H1 (cell line): ENCODE measurements around the gene TLX1. TPM values are rescaled to one million over a fixed set of nuclear protein-coding genes. Genes with fewer than 3 reads are reported as not detected.

Source experiments
- CTCF ChIA-PET: fragments of 300-600 bp; sonication (Branson Sonifier 250); formaldehyde crosslinking; loops from one replicate; lab custom pipeline; 2021; ENCODE audit not compliant: partially characterized antibody; lab: Charles Lee
- POLR2A ChIA-PET: fragments of 300-600 bp; sonication (Branson Sonifier 250); formaldehyde crosslinking; loops from one replicate; lab custom pipeline; 2021; ENCODE audit warnings: inconsistent platforms; ENCODE audit not compliant: partially characterized antibody; lab: Charles Lee
- DNase-seq, 2 experiments: peaks; one replicate each; pipeline versions ENCODE4 v3.0.0 to v3.0.0-alpha.2; 2010 to 2022; ENCODE audit warnings: low spot score in 2 of 2, low read depth in 1 of 2, mixed read lengths in 1 of 2
- FAIRE-seq: peaks from 2 replicates; lab custom pipeline; 2011; peaks lifted over from hg19 to GRCh38; lab: Jason Lieb, UNC
- H2AFZ ChIP-seq: 2 replicates; pipeline ENCODE4 v1.8.1; 2012; ENCODE audit warnings: low read length, inconsistent platforms
- H2AK5ac ChIP-seq: 2 replicates; pipeline ENCODE4 v1.6.1; 2013; ENCODE audit warnings: low read depth, low read length
- H2BK120ac ChIP-seq: replicated peaks from 2 replicates; pipeline ENCODE3; 2013; ENCODE audit warnings: low read depth, low read length, inconsistent platforms
- H2BK12ac ChIP-seq: 2 replicates; pipeline ENCODE4 v1.6.1; 2013; ENCODE audit warnings: low read depth, low read length
- H2BK15ac ChIP-seq: 2 replicates; pipeline ENCODE4 v1.6.1; 2013; ENCODE audit warnings: low read length
- H2BK20ac ChIP-seq: 2 replicates; pipeline ENCODE4 v1.6.1; 2013; ENCODE audit warnings: low read length
- H2BK5ac ChIP-seq: 2 replicates; pipeline ENCODE4 v1.6.1; 2013; ENCODE audit warnings: low read depth, low read length
- H3K14ac ChIP-seq: 2 replicates; pipeline ENCODE4 v1.6.1; 2013; ENCODE audit warnings: inconsistent platforms; ENCODE audit not compliant: insufficient read length
- H3K18ac ChIP-seq: 2 replicates; pipeline ENCODE4 v1.6.1; 2013; ENCODE audit warnings: low read length; ENCODE audit errors: extremely low read depth
- H3K23ac ChIP-seq: 2 replicates; pipeline ENCODE4 v1.6.1; 2013; ENCODE audit warnings: inconsistent platforms; ENCODE audit not compliant: insufficient read length
- H3K23me2 ChIP-seq: 2 replicates; pipeline ENCODE4 v1.6.1; 2013; ENCODE audit warnings: low read depth, low read length
- H3K27ac ChIP-seq: 2 replicates; pipeline ENCODE4 v1.6.1; 2011; ENCODE audit warnings: low read depth, low read length, inconsistent platforms
- H3K27me3 ChIP-seq, 4 experiments: replicated peaks in 1 of 4; 1 replicate in 1 of 4; 2 replicates in 3 of 4; pipeline versions ENCODE4 v1.6.1 to v1.8.1; 2011 to 2013; ENCODE audit warnings: low read length in 3 of 4, mild to moderate bottlenecking in 3 of 4, inconsistent platforms in 2 of 4, mixed read lengths in 2 of 4, moderate library complexity in 1 of 4; ENCODE audit not compliant: control insufficient read depth in 3 of 4, insufficient read depth in 3 of 4; ENCODE audit errors: extremely low read depth in 1 of 4
- H3K36me3 ChIP-seq, 4 experiments: 2 replicates each; pipeline versions ENCODE4 v1.6.1 to v1.8.1; 2011 to 2013; ENCODE audit warnings: mild to moderate bottlenecking in 4 of 4, low read length in 3 of 4, moderate library complexity in 2 of 4, control low read depth in 1 of 4, inconsistent platforms in 1 of 4; ENCODE audit not compliant: insufficient read depth in 4 of 4, control insufficient read depth in 2 of 4
- H3K4ac ChIP-seq: replicated peaks from 2 replicates; pipeline ENCODE3; 2013; ENCODE audit warnings: low read length, low read depth, mixed read lengths, inconsistent platforms; ENCODE audit not compliant: insufficient read length
- H3K4me1 ChIP-seq, 4 experiments: replicated peaks in 1 of 4; 1 replicate in 1 of 4; 2 replicates in 3 of 4; pipeline versions ENCODE4 v1.6.1 to v1.8.1; 2011 to 2013; ENCODE audit warnings: low read length in 3 of 4, inconsistent platforms in 2 of 4, mixed read lengths in 1 of 4; ENCODE audit not compliant: insufficient read depth in 4 of 4, control insufficient read depth in 3 of 4
- H3K4me2 ChIP-seq, 2 experiments: 2 replicates each; pipeline versions ENCODE4 v1.6.1 to v1.8.1; 2011 to 2013; ENCODE audit warnings: low read depth in 2 of 2, low read length in 2 of 2, control low read depth in 1 of 2, inconsistent platforms in 1 of 2, mild to moderate bottlenecking in 1 of 2; ENCODE audit not compliant: insufficient read depth in 1 of 2
- H3K4me3 ChIP-seq, 4 experiments: fragments of 200-600, 300-600 bp in 1 of 4; sonication (generic), shearing (Covaris generic), sonication (Bioruptor Twin) in 1 of 4; 2 replicates each; pipeline versions ENCODE4 v1.5.1 to v1.8.1; 2011 to 2016; ENCODE audit warnings: low read length in 4 of 4, low read depth in 3 of 4, control low read depth in 2 of 4, inconsistent platforms in 2 of 4, mild to moderate bottlenecking in 2 of 4, mixed read lengths in 1 of 4, moderate library complexity in 1 of 4; ENCODE audit not compliant: insufficient read depth in 2 of 4; ENCODE audit errors: extremely low read depth in 1 of 4
- H3K56ac ChIP-seq: replicated peaks from 2 replicates; pipeline ENCODE3; 2013; ENCODE audit warnings: low read depth, mild to moderate bottlenecking, mixed read lengths, low read length, inconsistent platforms; ENCODE audit not compliant: insufficient read length
- H3K79me1 ChIP-seq: 2 replicates; pipeline ENCODE4 v1.6.1; 2013; ENCODE audit warnings: low read depth, low read length, control low read depth
- H3K79me2 ChIP-seq, 2 experiments: 2 replicates each; pipeline versions ENCODE4 v1.6.1 to v1.8.1; 2012 to 2013; ENCODE audit warnings: low read length in 2 of 2, mild to moderate bottlenecking in 2 of 2, inconsistent platforms in 1 of 2; ENCODE audit not compliant: insufficient read depth in 2 of 2, control insufficient read depth in 1 of 2
- H3K9ac ChIP-seq, 4 experiments: replicated peaks in 1 of 4; 1 replicate in 1 of 4; 2 replicates in 3 of 4; pipeline versions ENCODE4 v1.6.1 to v1.8.1; 2011 to 2013; ENCODE audit warnings: low read depth in 3 of 4, low read length in 3 of 4, control low read depth in 2 of 4, mild to moderate bottlenecking in 2 of 4, moderate library complexity in 2 of 4, inconsistent platforms in 1 of 4; ENCODE audit errors: extremely low read depth in 1 of 4
- H3K9me3 ChIP-seq, 2 experiments: 2 replicates each; pipeline versions ENCODE4 v1.6.1 to v1.8.1; 2012 to 2013; ENCODE audit warnings: mild to moderate bottlenecking in 2 of 2, moderate library complexity in 2 of 2, control low read depth in 1 of 2, inconsistent platforms in 1 of 2, low read depth in 1 of 2, low read length in 1 of 2, mixed read lengths in 1 of 2; ENCODE audit not compliant: insufficient read depth in 2 of 2
- H4K20me1 ChIP-seq, 2 experiments: replicated peaks in 1 of 2; 2 replicates each; pipeline versions ENCODE3 to v1.8.1; 2011 to 2013; ENCODE audit warnings: inconsistent platforms in 2 of 2, low read length in 2 of 2, mild to moderate bottlenecking in 1 of 2; ENCODE audit not compliant: insufficient read depth in 2 of 2, control insufficient read depth in 1 of 2
- H4K5ac ChIP-seq: 2 replicates; pipeline ENCODE4 v1.6.1; 2013; ENCODE audit warnings: low read length, low read depth, mixed read lengths, inconsistent platforms; ENCODE audit not compliant: insufficient read length
- H4K8ac ChIP-seq: 2 replicates; pipeline ENCODE4 v1.8.0; 2013; ENCODE audit warnings: mild to moderate bottlenecking, moderate library complexity, low read length, inconsistent platforms; ENCODE audit not compliant: insufficient read depth; ENCODE audit errors: extremely low read depth
- H4K91ac ChIP-seq: replicated peaks from 2 replicates; pipeline ENCODE3; 2013; ENCODE audit warnings: low read length, mixed read lengths, inconsistent platforms; ENCODE audit not compliant: insufficient read length
- KDM1A ChIP-seq: fragments of 200-600, 300-600 bp; sonication (generic); IDR thresholded peaks from 2 replicates; pipeline ENCODE4 v1.7.1; 2016; ENCODE audit warnings: mild to moderate bottlenecking, low read length, borderline replicate concordance
- SP2 ChIP-seq: IDR thresholded peaks from 2 replicates; pipeline ENCODE4 v1.6.1; 2012; ENCODE audit warnings: mild to moderate bottlenecking, low read length, inconsistent platforms
- SUZ12 ChIP-seq: fragments of 200-600 bp; sonication (generic); IDR thresholded peaks from 2 replicates; pipeline ENCODE4 v1.6.1; 2012; ENCODE audit warnings: mild to moderate bottlenecking, inconsistent platforms, low read length, moderate library complexity, mixed read lengths
- TBP ChIP-seq: IDR thresholded peaks from 2 replicates; pipeline ENCODE4 v1.6.1; 2011; ENCODE audit warnings: low read depth, low read length, improper control_type of control experiment
- WGBS, 2 experiments: shearing (Covaris generic) in 1 of 2; methylation state at CpG; one replicate each; pipeline versions ENCODE4 v1.1.6 to v1.1.7; 2013 to 2015; ENCODE audit warnings: low lambda C conversion rate in 2 of 2, mixed read lengths in 2 of 2, inconsistent platforms in 1 of 2, low coverage in 1 of 2, missing lambda C conversion rate in 1 of 2; ENCODE audit not compliant: insufficient replicate concordance in 2 of 2, insufficient coverage in 1 of 2, insufficient read length in 1 of 2; ENCODE audit errors: extremely low coverage in 1 of 2, missing lambda C conversion rate in 1 of 2; 5-methylcytosine and 5-hydroxymethylcytosine counted together
- polyA plus RNA-seq, 7 experiments: library from polyadenylated mRNA; depleted of rRNA in 3 of 7; stranded (reverse) in 5 of 7; unstranded in 2 of 7; fragments of >200 nt in 5 of 7; fragments of 200-250 nt in 2 of 7; gene quantifications; 1 replicate in 5 of 7; 2 replicates in 1 of 7; 4 replicates in 1 of 7; pipeline versions ENCODE4 v1.2.1 to v1.2.3, GENCODE V29; 2011 to 2013; ENCODE audit warnings: missing spikeins in 2 of 7, mixed read lengths in 2 of 7
- total RNA-seq: library from RNA; stranded (reverse); fragmentation: NEBNext Ultra II Directional; extraction: Animal tissue kit (Norgen Biotek cat#: 25700); gene quantifications from 2 replicates; pipeline ENCODE4 v1.2.1, GENCODE V29; 2021
- TF ChIP-seq, protein P1 (sequence below): IDR thresholded peaks from 2 replicates; pipeline ENCODE4 v1.6.1; 2012; ENCODE audit warnings: low read length, inconsistent platforms

The TLX1 gene
- total and polyA plus RNA-seq, 2 of the 8 experiments (the other 6 are each of a cell fraction or from before 2014, with no cell fraction given), result not detected

DNA sequence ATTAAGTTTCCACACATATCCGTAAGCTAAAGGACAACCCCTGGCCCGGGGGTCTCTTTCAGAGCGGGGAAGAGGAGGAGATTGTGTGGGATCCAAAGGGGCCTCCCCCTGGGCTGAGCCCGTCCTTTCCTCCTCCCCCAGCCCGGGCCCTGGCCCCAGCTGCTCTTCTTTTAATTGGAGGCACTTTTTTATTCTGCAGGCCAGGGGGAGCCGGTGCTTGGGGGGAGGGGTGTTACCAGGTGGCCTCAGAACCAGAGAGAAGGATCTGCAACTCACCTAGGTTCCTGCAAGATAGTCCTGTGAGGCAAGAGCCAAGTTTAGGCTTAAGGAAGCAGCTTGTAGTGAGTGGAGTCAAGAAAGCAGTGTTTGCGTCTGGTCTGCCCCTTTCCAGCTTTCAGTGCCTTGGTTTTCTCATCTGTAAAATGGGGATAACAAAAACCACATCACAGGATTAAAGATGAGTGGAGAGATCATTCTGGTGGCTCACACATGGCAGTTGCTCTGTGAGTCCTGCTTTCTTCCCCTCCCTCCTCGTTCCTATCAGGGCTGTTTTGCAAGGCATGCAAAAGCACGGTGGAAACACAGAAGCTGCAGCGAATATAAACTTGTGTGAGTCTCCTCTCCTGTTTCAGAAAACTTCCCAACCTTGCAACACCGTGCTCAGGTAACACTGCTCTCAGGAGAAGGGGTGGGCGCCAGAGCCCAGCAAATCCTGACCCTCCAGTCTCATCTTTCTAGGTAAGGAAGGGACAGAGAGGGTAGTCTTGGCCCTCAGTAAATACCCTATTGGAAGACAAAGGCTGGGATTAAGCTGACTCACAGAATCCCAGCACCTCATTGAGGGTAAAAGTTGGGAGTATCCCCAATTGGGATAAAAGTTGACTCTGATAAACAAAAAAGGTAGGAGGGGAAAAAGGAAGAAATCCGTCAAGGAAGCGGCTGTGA is 4.1 kb upstream of the TLX1 start:
- H3K36me3 ChIP-seq, result peaks cover 0 to 10% (median 0%) of the 10 kb centered on the region in 4 experiments; a peak in 1 of 8 replicates
- no peak overlapping the region; a peak in 1 of 4 replicates for H3K4me2 ChIP-seq
- peaks cover 19 to 26% of the 10 kb centered on the region in 2 experiments for H4K20me1 ChIP-seq
- DNase-seq (no peak), FAIRE-seq (peak; percentile 13)
- no peak overlapping the region for H3K4ac ChIP-seq
- no peak overlapping the region for H3K56ac ChIP-seq
- 20% methylated on average over 12 of the region's 14 CpGs; no CpG with 5 or more reads in 1 of the 2 experiments for WGBS, 2 experiments
- peaks cover 0 to 18% (median 9%) of the 10 kb centered on the region in 4 experiments; a peak in 6 of 7 replicates for H3K4me1 ChIP-seq
- H3K27ac ChIP-seq, result no peak overlapping the region
- H3K23me2 ChIP-seq, result peaks cover 2% of the 10 kb centered on the region; the same call in 1 of the 2 replicates
- H2BK15ac ChIP-seq, result no peak overlapping the region
- no peak overlapping the region for H4K8ac ChIP-seq
- ChIA-PET POLR2A (no interaction called here), CTCF (interaction anchor here (0.6 to 7.4 kb wide), 16 partner anchors 15 to 193 kb away, joined by 3 to 128 read pairs (median 3); no protein-coding TSS in a partner anchor)
- no peak overlapping the region for H2AFZ ChIP-seq
- no peak overlapping the region for H4K91ac ChIP-seq
- no peak overlapping the region for H3K18ac ChIP-seq
- H2BK120ac ChIP-seq, result no peak overlapping the region
- H3K23ac ChIP-seq, result no peak overlapping the region
- H4K5ac ChIP-seq, result no peak overlapping the region
- H2BK5ac ChIP-seq, result no peak overlapping the region
- no peak overlapping the region for H2AK5ac ChIP-seq
- H3K79me1 ChIP-seq, result peaks cover 3% of the 10 kb centered on the region; the same call in 1 of the 2 replicates
- no peak overlapping the region for H3K4me3 ChIP-seq
- peaks cover 95 to 100% (median 100%) of the 10 kb centered on the region in 4 experiments for H3K27me3 ChIP-seq
- H3K9ac ChIP-seq, result no peak overlapping the region
- H3K9me3 ChIP-seq, result no peaks in the 10 kb centered on the region
- H3K14ac ChIP-seq, result no peak overlapping the region
- H2BK12ac ChIP-seq, result no peak overlapping the region
- H3K79me2 ChIP-seq, result no peaks in the 10 kb centered on the region
- no peak overlapping the region for H2BK20ac ChIP-seq
- TF ChIP-seq KDM1A, result peak; percentile 88
- TF ChIP-seq SUZ12, result peak; percentile 72; the same call in 1 of the 2 replicates
- no peak for TF ChIP-seq TBP
- TF ChIP-seq, protein P1, sequence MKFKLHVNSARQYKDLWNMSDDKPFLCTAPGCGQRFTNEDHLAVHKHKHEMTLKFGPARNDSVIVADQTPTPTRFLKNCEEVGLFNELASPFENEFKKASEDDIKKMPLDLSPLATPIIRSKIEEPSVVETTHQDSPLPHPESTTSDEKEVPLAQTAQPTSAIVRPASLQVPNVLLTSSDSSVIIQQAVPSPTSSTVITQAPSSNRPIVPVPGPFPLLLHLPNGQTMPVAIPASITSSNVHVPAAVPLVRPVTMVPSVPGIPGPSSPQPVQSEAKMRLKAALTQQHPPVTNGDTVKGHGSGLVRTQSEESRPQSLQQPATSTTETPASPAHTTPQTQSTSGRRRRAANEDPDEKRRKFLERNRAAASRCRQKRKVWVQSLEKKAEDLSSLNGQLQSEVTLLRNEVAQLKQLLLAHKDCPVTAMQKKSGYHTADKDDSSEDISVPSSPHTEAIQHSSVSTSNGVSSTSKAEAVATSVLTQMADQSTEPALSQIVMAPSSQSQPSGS, result no peak
- TF ChIP-seq SP2, result no peak
